PC-9 (cell line): ENCODE data around the gene LBP. TPM values are rescaled to one million over a fixed set of nuclear protein-coding genes. Genes with fewer than 3 reads are reported as not detected.

Source experiments
- BruUV-seq: library from RNA; stranded (reverse); fragments of 400-500 nt; replicated peaks from 2 replicates; lab custom pipeline; 2021; lab: Mats Ljungman, UMichigan
- CTCF ChIA-PET: fragments of 300-600 bp; sonication (Branson Sonifier 250); formaldehyde crosslinking; loops from one replicate; lab custom pipeline; 2022; ENCODE audit warnings: antibody characterized with exemption; lab: Charles Lee
- POLR2A ChIA-PET: fragments of 300-600 bp; sonication (Branson Sonifier 250); formaldehyde crosslinking; loops from one replicate; lab custom pipeline; 2022; ENCODE audit warnings: antibody characterized with exemption; ENCODE audit not compliant: unreplicated experiment; lab: Charles Lee
- DNase-seq, 2 experiments: peaks; one replicate each; pipeline versions ENCODE4 v3.0.0 to v3.0.0-alpha.2; 2015 to 2022; ENCODE audit warnings: mixed read lengths in 1 of 2
- H2AFZ ChIP-seq: fragments of 200-600 bp; sonication (generic); 2 replicates; pipeline ENCODE4 v1.8.1; 2017; ENCODE audit warnings: antibody characterized with exemption
- H3F3A ChIP-seq: fragments of 200-600 bp; sonication (generic); 2 replicates; pipeline ENCODE4 v1.8.1; 2017; ENCODE audit warnings: antibody characterized with exemption, mild to moderate bottlenecking, low read depth; ENCODE audit not compliant: insufficient read depth
- H3K27ac ChIP-seq: fragments of 200-600 bp; sonication (generic); 2 replicates; pipeline ENCODE4 v1.6.1; 2016; ENCODE audit warnings: mixed run types
- H3K27me3 ChIP-seq: fragments of 200-600 bp; sonication (generic); 2 replicates; pipeline ENCODE4 v1.6.1; 2016; ENCODE audit warnings: low read depth, mixed run types; ENCODE audit not compliant: insufficient read depth
- H3K36me3 ChIP-seq: fragments of 200-600 bp; sonication (generic); 2 replicates; pipeline ENCODE4 v1.6.1; 2016; ENCODE audit warnings: low read depth, mixed run types
- H3K4me1 ChIP-seq: fragments of 200-600 bp; sonication (generic); replicated peaks from 2 replicates; pipeline ENCODE4 v1.6.1; 2016; ENCODE audit warnings: mixed run types; ENCODE audit not compliant: insufficient read depth
- H3K4me2 ChIP-seq: fragments of 200-600 bp; sonication (generic); 2 replicates; pipeline ENCODE4 v1.6.1; 2017; ENCODE audit warnings: mixed run types
- H3K4me3 ChIP-seq: fragments of 200-600 bp; sonication (generic); 2 replicates; pipeline ENCODE4 v1.6.1; 2016; ENCODE audit warnings: mixed run types
- H3K79me2 ChIP-seq: fragments of 200-600 bp; sonication (generic); 2 replicates; pipeline ENCODE4 v1.6.1; 2017; ENCODE audit warnings: low read depth, mixed run types
- H3K9me2 ChIP-seq: fragments of 200-600 bp; sonication (generic); 2 replicates; pipeline ENCODE4 v1.8.1; 2017; ENCODE audit warnings: mild to moderate bottlenecking; ENCODE audit not compliant: insufficient read depth
- H3K9me3 ChIP-seq: fragments of 200-600 bp; sonication (generic); 2 replicates; pipeline ENCODE4 v1.8.1; 2016; ENCODE audit warnings: low read depth; ENCODE audit not compliant: insufficient read depth
- H4K20me1 ChIP-seq: fragments of 200-600 bp; sonication (generic); 2 replicates; pipeline ENCODE4 v1.8.1; 2017; ENCODE audit not compliant: insufficient read depth
- EZH2 ChIP-seq: fragments of 200-600 bp; sonication (generic); IDR thresholded peaks from 2 replicates; pipeline ENCODE4 v1.8.0; 2017; ENCODE audit warnings: antibody characterized with exemption, low read depth
- intact Hi-C: fragments of 100-400 bp; cut with micrococcal nuclease; formaldehyde crosslinking; loops from one replicate; pipeline ENCODE4 v1.10.0; 2022; ENCODE audit not compliant: unreplicated experiment
- total RNA-seq: library from RNA; stranded (reverse); gene quantifications from 2 replicates; pipeline ENCODE4 v1.2.3, GENCODE V29; 2021
- TF ChIP-seq, protein P1 (sequence below): fragments of 200-600 bp; sonication (generic); conservative IDR thresholded peaks from 2 replicates; pipeline ENCODE4 v1.6.1; 2017; ENCODE audit warnings: mixed run types, antibody characterized with exemption, mild to moderate bottlenecking, moderate library complexity

Gene LBP
- total RNA-seq, 1 experiment from 2014 or later: not detected

DNA sequence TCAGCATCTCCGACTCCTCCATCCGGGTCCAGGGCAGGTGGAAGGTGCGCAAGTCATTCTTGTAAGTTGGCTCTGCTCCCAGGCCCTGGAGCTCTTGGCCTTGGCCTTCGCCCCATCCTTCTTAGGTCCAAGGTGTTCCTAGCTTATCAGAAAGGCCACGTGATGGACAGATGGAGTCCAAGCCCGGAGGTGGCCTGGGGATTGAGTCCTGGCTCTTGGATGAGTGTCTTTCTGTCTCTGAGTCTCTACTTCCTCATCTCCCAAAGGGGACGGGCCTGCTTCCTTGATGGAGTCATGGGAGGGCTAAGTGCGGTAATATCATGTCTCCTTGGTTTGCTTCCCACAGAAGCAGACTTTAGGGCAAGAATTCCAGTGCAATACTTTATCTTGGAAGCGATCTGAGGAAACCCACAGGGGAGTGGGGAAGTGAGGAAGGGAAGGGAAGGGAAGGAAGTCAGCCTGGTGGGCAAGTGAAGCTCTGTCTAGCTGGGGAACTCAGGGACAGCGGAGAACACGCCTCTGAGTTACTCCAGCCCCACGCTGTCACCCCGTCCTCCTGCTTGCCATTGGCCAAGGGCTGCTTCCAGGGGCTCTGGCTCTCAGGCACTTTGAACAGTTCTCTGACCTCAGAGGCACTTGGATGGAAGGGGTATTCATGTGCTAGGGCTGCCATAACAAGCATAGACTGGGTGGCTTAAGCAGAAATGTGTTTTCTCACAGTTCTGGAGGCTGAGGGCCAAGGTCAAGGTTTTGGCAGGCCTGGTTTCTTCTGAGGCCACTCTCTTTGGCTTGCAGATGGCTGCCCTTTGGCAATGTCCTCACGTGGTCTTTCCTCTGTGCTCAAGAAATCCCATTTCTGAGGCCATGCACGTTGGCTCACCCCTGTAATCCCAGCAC lies 4.8 kb downstream of the LBP start:
- H3K27me3 ChIP-seq: peaks cover 40% of the 10 kb centered on the region

GRCh38 chr20:38353316-38353715 lies 7.0 kb downstream of the LBP start:
- no peak overlapping the region for H3K4me2 ChIP-seq
- no peak overlapping the region for H3K4me3 ChIP-seq
- H3K4me1 ChIP-seq: no peaks in the 10 kb centered on the region
- ChIA-PET CTCF (interaction anchor here (0.5 to 1.1 kb wide), 2 partner anchors 280 to 598 kb away, joined by 4 to 5 read pairs; no protein-coding TSS in a partner anchor), POLR2A (interaction anchor here (0.7 kb wide), 2 partner anchors 303 to 1082 kb away, joined by 4 to 18 read pairs; no protein-coding TSS in a partner anchor)
- no peaks in the 10 kb centered on the region for H4K20me1 ChIP-seq
- no TSS peak for BruUV-seq
- intact Hi-C loops: no loop called here
- no peaks in the 10 kb centered on the region for H3K36me3 ChIP-seq
- no peaks in the 10 kb centered on the region for H3K9me2 ChIP-seq
- no peak overlapping the region for H2AFZ ChIP-seq
- H3K27me3 ChIP-seq: peaks cover 19% of the 10 kb centered on the region
- no peaks in the 10 kb centered on the region for H3K79me2 ChIP-seq
- no peak for TF ChIP-seq EZH2
- TF ChIP-seq, protein P1, sequence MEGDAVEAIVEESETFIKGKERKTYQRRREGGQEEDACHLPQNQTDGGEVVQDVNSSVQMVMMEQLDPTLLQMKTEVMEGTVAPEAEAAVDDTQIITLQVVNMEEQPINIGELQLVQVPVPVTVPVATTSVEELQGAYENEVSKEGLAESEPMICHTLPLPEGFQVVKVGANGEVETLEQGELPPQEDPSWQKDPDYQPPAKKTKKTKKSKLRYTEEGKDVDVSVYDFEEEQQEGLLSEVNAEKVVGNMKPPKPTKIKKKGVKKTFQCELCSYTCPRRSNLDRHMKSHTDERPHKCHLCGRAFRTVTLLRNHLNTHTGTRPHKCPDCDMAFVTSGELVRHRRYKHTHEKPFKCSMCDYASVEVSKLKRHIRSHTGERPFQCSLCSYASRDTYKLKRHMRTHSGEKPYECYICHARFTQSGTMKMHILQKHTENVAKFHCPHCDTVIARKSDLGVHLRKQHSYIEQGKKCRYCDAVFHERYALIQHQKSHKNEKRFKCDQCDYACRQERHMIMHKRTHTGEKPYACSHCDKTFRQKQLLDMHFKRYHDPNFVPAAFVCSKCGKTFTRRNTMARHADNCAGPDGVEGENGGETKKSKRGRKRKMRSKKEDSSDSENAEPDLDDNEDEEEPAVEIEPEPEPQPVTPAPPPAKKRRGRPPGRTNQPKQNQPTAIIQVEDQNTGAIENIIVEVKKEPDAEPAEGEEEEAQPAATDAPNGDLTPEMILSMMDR: no peak
- no peak overlapping the region for H3K27ac ChIP-seq
- DNase-seq: no peak
- H3K9me3 ChIP-seq: no peaks in the 10 kb centered on the region
- no peaks in the 10 kb centered on the region for H3F3A ChIP-seq

More for the DNA sequence above, 4.8 kb downstream of the LBP start:
- DNase-seq: no peak
- Histone ChIP-seq H2AFZ (no peak overlapping the region), H3K4me1 (no peaks in the 10 kb centered on the region), H3K27ac (no peak overlapping the region), H3K4me2 (no peak overlapping the region), H3K9me2 (no peaks in the 10 kb centered on the region), H3F3A (no peaks in the 10 kb centered on the region), H3K4me3 (no peak overlapping the region), H3K79me2 (no peaks in the 10 kb centered on the region), H3K9me3 (no peaks in the 10 kb centered on the region), H3K36me3 (no peaks in the 10 kb centered on the region), H4K20me1 (no peaks in the 10 kb centered on the region)
- no TSS peak for BruUV-seq
- TF ChIP-seq, protein P1: no peak
- no peak for TF ChIP-seq EZH2
- intact Hi-C loops: no loop called here
- POLR2A ChIA-PET: interaction anchor here (0.5 kb wide), 1 partner anchor 437 kb away, joined by 4 read pairs; no protein-coding TSS in a partner anchor
- CTCF ChIA-PET: no interaction called here

DNA sequence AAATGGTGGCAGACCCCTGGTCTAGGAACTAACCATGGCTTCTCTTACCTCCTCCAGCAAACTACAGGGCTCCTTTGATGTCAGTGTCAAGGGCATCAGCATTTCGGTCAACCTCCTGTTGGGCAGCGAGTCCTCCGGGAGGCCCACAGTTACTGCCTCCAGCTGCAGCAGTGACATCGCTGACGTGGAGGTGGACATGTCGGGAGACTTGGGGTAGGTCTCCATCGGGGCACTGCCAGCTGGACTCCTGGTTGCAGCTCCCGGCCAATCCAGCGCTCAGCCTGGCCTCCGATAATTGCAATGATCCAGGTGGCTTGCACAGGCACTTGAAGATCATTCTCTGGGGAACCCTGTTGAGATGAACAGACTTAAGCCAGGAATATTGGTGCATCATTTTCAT lies 7.9 kb downstream of the LBP start:
- H3K9me2 ChIP-seq: no peaks in the 10 kb centered on the region
- no peaks in the 10 kb centered on the region for H3K9me3 ChIP-seq
- CTCF ChIA-PET: no interaction called here
- H2AFZ ChIP-seq: no peak overlapping the region
- H3K36me3 ChIP-seq: no peaks in the 10 kb centered on the region
- H3F3A ChIP-seq: no peaks in the 10 kb centered on the region
- H3K4me2 ChIP-seq: no peak overlapping the region
- peaks cover 11% of the 10 kb centered on the region for H3K27me3 ChIP-seq
- no peak for DNase-seq
- H3K4me1 ChIP-seq: no peaks in the 10 kb centered on the region
- H3K4me3 ChIP-seq: no peak overlapping the region
- H4K20me1 ChIP-seq: no peaks in the 10 kb centered on the region
- POLR2A ChIA-PET: no interaction called here
- BruUV-seq: no TSS peak
- intact Hi-C loops: no loop called here
- no peak overlapping the region for H3K27ac ChIP-seq
- TF ChIP-seq, protein P1: no peak
- no peak for TF ChIP-seq EZH2
- no peaks in the 10 kb centered on the region for H3K79me2 ChIP-seq
